GM12892 (cell line): ENCODE measurements around the gene ANGPTL4.
"Not testable (repeated sequence)": the region's sequence is repeated elsewhere in the genome, so short reads cannot be mapped to it uniquely, and the experiment has no call there.

ENCODE experiments used
- POLR2A ChIP-seq: IDR thresholded peaks from 2 replicates; pipeline ENCODE4 v1.6.1; 2011; ENCODE audit warnings: low read depth, low read length, control low read depth
- TAF1 ChIP-seq: IDR thresholded peaks from 2 replicates; pipeline ENCODE4 v1.6.1; 2011; ENCODE audit warnings: low read depth, mild to moderate bottlenecking, control low read depth, low read length, borderline replicate concordance

- TF ChIP-seq TAF1, POLR2A: not testable (repeated sequence)
Measured at GRCh38 chr19:8318835-8319234, 45.1 kb upstream of the ANGPTL4 start.
